H9 (cell line): Measurements from ENCODE around the gene PI16. TPM values are rescaled to one million over a fixed set of nuclear protein-coding genes. Genes with fewer than 3 reads are reported as not detected.

Experiments used
- DNase-seq: peaks from one replicate; pipeline ENCODE4 v3.0.0-alpha.2; 2017
- H2AFZ ChIP-seq: one replicate; pipeline ENCODE4 v1.6.1; 2013; ENCODE audit warnings: mild to moderate bottlenecking, low read length, control low read depth, moderate library complexity
- H2AK5ac ChIP-seq: 2 replicates; pipeline ENCODE4 v1.6.1; 2013; ENCODE audit warnings: low read length, control low read depth, mixed read lengths; ENCODE audit not compliant: insufficient read length
- H2BK120ac ChIP-seq: one replicate; pipeline ENCODE4 v1.6.1; 2013; ENCODE audit warnings: low read depth, mild to moderate bottlenecking, low read length, control low read depth, inconsistent platforms; ENCODE audit not compliant: poor library complexity, severe bottlenecking
- H2BK12ac ChIP-seq: 2 replicates; pipeline ENCODE4 v1.6.1; 2013; ENCODE audit warnings: low read length, control low read depth, mixed read lengths, low read depth; ENCODE audit not compliant: insufficient read length
- H2BK15ac ChIP-seq: 2 replicates; pipeline ENCODE4 v1.6.1; 2013; ENCODE audit warnings: low read depth, low read length, control low read depth
- H2BK20ac ChIP-seq: one replicate; pipeline ENCODE4 v1.6.1; 2013; ENCODE audit warnings: low read depth, mild to moderate bottlenecking, low read length, control low read depth, inconsistent platforms; ENCODE audit not compliant: poor library complexity, severe bottlenecking
- H2BK5ac ChIP-seq: 2 replicates; pipeline ENCODE4 v1.6.1; 2013; ENCODE audit warnings: low read length, control low read depth, mixed read lengths; ENCODE audit not compliant: insufficient read length
- H3K14ac ChIP-seq: 2 replicates; pipeline ENCODE4 v1.6.1; 2013; ENCODE audit warnings: low read length, control low read depth; ENCODE audit not compliant: insufficient read depth
- H3K18ac ChIP-seq: 2 replicates; pipeline ENCODE4 v1.6.1; 2013; ENCODE audit warnings: low read depth, mild to moderate bottlenecking, mixed read lengths, low read length, control low read depth; ENCODE audit not compliant: insufficient read length
- H3K23ac ChIP-seq: 2 replicates; pipeline ENCODE4 v1.6.1; 2013; ENCODE audit warnings: low read length, control low read depth, mixed read lengths, low read depth; ENCODE audit not compliant: insufficient read length
- H3K23me2 ChIP-seq: 2 replicates; pipeline ENCODE4 v1.6.1; 2013; ENCODE audit warnings: low read depth, mild to moderate bottlenecking, mixed read lengths, low read length, control low read depth; ENCODE audit not compliant: insufficient read length, poor library complexity, severe bottlenecking
- H3K27ac ChIP-seq: 2 replicates; pipeline ENCODE4 v1.5.1; 2013; ENCODE audit warnings: low read length, control low read depth, mixed read lengths, low read depth; ENCODE audit not compliant: insufficient read length
- H3K27me3 ChIP-seq: 2 replicates; pipeline ENCODE4 v1.6.1; 2013; ENCODE audit warnings: low read length, control low read depth, inconsistent platforms; ENCODE audit not compliant: insufficient read depth
- H3K4ac ChIP-seq: 2 replicates; pipeline ENCODE4 v1.6.1; 2013; ENCODE audit warnings: low read depth, mild to moderate bottlenecking, control low read depth, inconsistent platforms, low read length, moderate library complexity
- H3K4me1 ChIP-seq: 2 replicates; pipeline ENCODE4 v1.6.1; 2013; ENCODE audit warnings: low read length, control low read depth, inconsistent platforms; ENCODE audit not compliant: insufficient read depth
- H3K4me2 ChIP-seq: 2 replicates; pipeline ENCODE4 v1.6.1; 2013; ENCODE audit warnings: low read length, control low read depth, mixed read lengths; ENCODE audit not compliant: insufficient read length, insufficient read depth
- H3K56ac ChIP-seq: 2 replicates; pipeline ENCODE4 v1.6.1; 2013; ENCODE audit warnings: low read depth, mild to moderate bottlenecking, mixed read lengths, low read length, control low read depth; ENCODE audit not compliant: insufficient read length
- H3K79me1 ChIP-seq: 2 replicates; pipeline ENCODE4 v1.6.1; 2013; ENCODE audit warnings: low read depth, mild to moderate bottlenecking, moderate library complexity, low read length, control low read depth, inconsistent platforms; ENCODE audit not compliant: insufficient read depth, poor library complexity, severe bottlenecking
- H3K79me2 ChIP-seq: 2 replicates; pipeline ENCODE4 v1.6.1; 2013; ENCODE audit warnings: low read length, control low read depth, inconsistent platforms; ENCODE audit not compliant: insufficient read depth
- H3K9ac ChIP-seq: 2 replicates; pipeline ENCODE4 v1.6.1; 2013; ENCODE audit warnings: low read length, control low read depth, mixed read lengths; ENCODE audit not compliant: insufficient read length; ENCODE audit errors: extremely low read depth
- H3K9me3 ChIP-seq: one replicate; pipeline ENCODE4 v1.6.1; 2013; ENCODE audit warnings: low read depth, low read length, inconsistent platforms; ENCODE audit not compliant: control insufficient read depth
- H3T11ph ChIP-seq: one replicate; pipeline ENCODE4 v1.6.1; 2013; ENCODE audit warnings: mild to moderate bottlenecking, low read length, control low read depth, inconsistent platforms
- H4K20me1 ChIP-seq: one replicate; pipeline ENCODE4 v1.6.1; 2013; ENCODE audit not compliant: control insufficient read depth, insufficient read length, insufficient read depth
- H4K5ac ChIP-seq: 2 replicates; pipeline ENCODE4 v1.6.1; 2013; ENCODE audit warnings: low read depth, mild to moderate bottlenecking, mixed read lengths, low read length, control low read depth; ENCODE audit not compliant: insufficient read length
- H4K8ac ChIP-seq: replicated peaks from 2 replicates; pipeline ENCODE4 v1.6.1; 2013; ENCODE audit warnings: low read length, control low read depth, mixed read lengths, low read depth; ENCODE audit not compliant: insufficient read length
- H4K91ac ChIP-seq: 2 replicates; pipeline ENCODE4 v1.6.1; 2013; ENCODE audit warnings: low read depth, mild to moderate bottlenecking, moderate library complexity, mixed read lengths, low read length, control low read depth; ENCODE audit not compliant: insufficient read length
- H3K27ac Mint-ChIP-seq, 3 experiments: 2 replicates in 2 of 3; 3 replicates in 1 of 3; pipeline ENCODE4 v1.8.0; 2020 to 2021; ENCODE audit warnings: mixed read lengths in 3 of 3, mild to moderate bottlenecking in 1 of 3, moderate library complexity in 1 of 3
- H3K27me3 Mint-ChIP-seq: 2 replicates; pipeline ENCODE4 v1.8.0; 2021; ENCODE audit warnings: low read depth, mild to moderate bottlenecking, moderate library complexity, mixed read lengths
- H3K36me3 Mint-ChIP-seq, 3 experiments: 2 replicates in 2 of 3; 3 replicates in 1 of 3; pipeline ENCODE4 v1.8.0; 2020 to 2021; ENCODE audit warnings: low read depth in 3 of 3, mixed read lengths in 3 of 3; ENCODE audit not compliant: insufficient read depth in 1 of 3
- H3K4me1 Mint-ChIP-seq, 2 experiments: 2 replicates each; pipeline ENCODE4 v1.8.0; 2020; ENCODE audit warnings: mixed read lengths in 2 of 2
- H3K4me3 Mint-ChIP-seq, 2 experiments: 2 replicates in 1 of 2; 3 replicates in 1 of 2; pipeline ENCODE4 v1.8.0; 2020 to 2021; ENCODE audit warnings: mild to moderate bottlenecking in 2 of 2, mixed read lengths in 2 of 2, moderate library complexity in 1 of 2
- H3K9me3 Mint-ChIP-seq, 2 experiments: 2 replicates in 1 of 2; 3 replicates in 1 of 2; pipeline ENCODE4 v1.8.0; 2020; ENCODE audit warnings: mild to moderate bottlenecking in 2 of 2, mixed read lengths in 2 of 2, moderate library complexity in 1 of 2
- CTCF ChIP-seq: fragments of 200-600 bp; sonication (generic); conservative IDR thresholded peaks from 3 replicates; pipeline ENCODE4 v1.8.0; 2021; ENCODE audit warnings: antibody characterized with exemption, mild to moderate bottlenecking
- WGBS: extraction: QIAGEN DNeasy Blood & Tissue Kit; methylation state at CpG from one replicate; pipeline ENCODE4 v1.1.7; 2013; ENCODE audit warnings: missing lambda C conversion rate, low lambda C conversion rate, mixed read lengths; ENCODE audit not compliant: insufficient read length; ENCODE audit errors: extremely low coverage; 5-methylcytosine and 5-hydroxymethylcytosine counted together
- total RNA-seq: library from RNA; stranded (reverse); gene quantifications from 2 replicates; pipeline ENCODE4 v1.2.1, GENCODE V29; 2021

PI16 gene
- total RNA-seq, 1 experiment from 2014 or later, result not detected

GRCh38 chr6:36936824-36937223 lies 17.7 kb upstream of the PI16 start:
- H3K27ac Mint-ChIP-seq, result no peak overlapping the region
- H3K4me3 Mint-ChIP-seq, result no peak overlapping the region
- no peaks in the 10 kb centered on the region for H3K4me1 ChIP-seq

More at GRCh38 chr6:36936824-36937223, 17.7 kb upstream of the PI16 start:
- TF ChIP-seq CTCF, result no peak
- H2BK5ac ChIP-seq, result no peak overlapping the region
- no peak overlapping the region for H2BK20ac ChIP-seq
- H3K9ac ChIP-seq, result no peak overlapping the region
- H3T11ph ChIP-seq, result no peak overlapping the region
- no peak overlapping the region for H4K8ac ChIP-seq
- H2AFZ ChIP-seq, result no peak overlapping the region
- no peak overlapping the region for H4K5ac ChIP-seq
- no peaks in the 10 kb centered on the region for H3K27me3 ChIP-seq
- no peak overlapping the region for H2BK12ac ChIP-seq
- no peak overlapping the region for H3K18ac ChIP-seq
- H3K4me2 ChIP-seq, result no peak overlapping the region
- H3K27me3 Mint-ChIP-seq, result peaks cover 6% of the 10 kb centered on the region
- no peaks in the 10 kb centered on the region for H3K23me2 ChIP-seq
- no peak for DNase-seq
- no peak overlapping the region for H4K91ac ChIP-seq
- H3K27ac ChIP-seq, result no peak overlapping the region
- H3K79me2 ChIP-seq, result no peaks in the 10 kb centered on the region
- no peak overlapping the region for H3K4ac ChIP-seq
- H2BK15ac ChIP-seq, result no peak overlapping the region
- no peak overlapping the region for H3K56ac ChIP-seq
- no peak overlapping the region for H3K23ac ChIP-seq
- H3K79me1 ChIP-seq, result no peaks in the 10 kb centered on the region
- H2BK120ac ChIP-seq, result no peak overlapping the region
- H3K9me3 Mint-ChIP-seq, result peaks cover 9 to 13% of the 10 kb centered on the region in 2 experiments; a peak in 3 of 5 replicates
- peaks cover 1 to 11% (median 2%) of the 10 kb centered on the region in 3 experiments; a peak in 3 of 7 replicates for H3K36me3 Mint-ChIP-seq
- no CpG with 5 or more reads among the region's 5 CpGs for WGBS
- no peaks in the 10 kb centered on the region for H3K4me1 Mint-ChIP-seq
- no peak overlapping the region for H2AK5ac ChIP-seq
- no peak overlapping the region for H3K14ac ChIP-seq
- H4K20me1 ChIP-seq, result no peaks in the 10 kb centered on the region
- no peaks in the 10 kb centered on the region for H3K9me3 ChIP-seq
